Subcutaneous adipose tissue (tissue), 4 donors: ENCODE data around the gene BAIAP2. TPM values are rescaled to one million over a fixed set of nuclear protein-coding genes. Genes with fewer than 3 reads are reported as not detected.

Experiments used
- total RNA-seq, 4 donors: library from RNA; depleted of rRNA; stranded (reverse); fragments of >200 nt; gene quantifications; one replicate each; pipeline ENCODE4 v1.1.0, GENCODE V29; 2016
- TF ChIP-seq, protein P1 (sequence below): fragments of 450-650 bp; IDR thresholded peaks from one replicate; pipeline ENCODE4 v1.5.1; 2016; ENCODE audit warnings: low read depth, mild to moderate bottlenecking, control low read depth, antibody characterized with exemption, moderate library complexity

BAIAP2 gene
- total RNA-seq, 4 donors from 2014 or later = 17.4 to 31.1 (median 23.2) TPM

DNA sequence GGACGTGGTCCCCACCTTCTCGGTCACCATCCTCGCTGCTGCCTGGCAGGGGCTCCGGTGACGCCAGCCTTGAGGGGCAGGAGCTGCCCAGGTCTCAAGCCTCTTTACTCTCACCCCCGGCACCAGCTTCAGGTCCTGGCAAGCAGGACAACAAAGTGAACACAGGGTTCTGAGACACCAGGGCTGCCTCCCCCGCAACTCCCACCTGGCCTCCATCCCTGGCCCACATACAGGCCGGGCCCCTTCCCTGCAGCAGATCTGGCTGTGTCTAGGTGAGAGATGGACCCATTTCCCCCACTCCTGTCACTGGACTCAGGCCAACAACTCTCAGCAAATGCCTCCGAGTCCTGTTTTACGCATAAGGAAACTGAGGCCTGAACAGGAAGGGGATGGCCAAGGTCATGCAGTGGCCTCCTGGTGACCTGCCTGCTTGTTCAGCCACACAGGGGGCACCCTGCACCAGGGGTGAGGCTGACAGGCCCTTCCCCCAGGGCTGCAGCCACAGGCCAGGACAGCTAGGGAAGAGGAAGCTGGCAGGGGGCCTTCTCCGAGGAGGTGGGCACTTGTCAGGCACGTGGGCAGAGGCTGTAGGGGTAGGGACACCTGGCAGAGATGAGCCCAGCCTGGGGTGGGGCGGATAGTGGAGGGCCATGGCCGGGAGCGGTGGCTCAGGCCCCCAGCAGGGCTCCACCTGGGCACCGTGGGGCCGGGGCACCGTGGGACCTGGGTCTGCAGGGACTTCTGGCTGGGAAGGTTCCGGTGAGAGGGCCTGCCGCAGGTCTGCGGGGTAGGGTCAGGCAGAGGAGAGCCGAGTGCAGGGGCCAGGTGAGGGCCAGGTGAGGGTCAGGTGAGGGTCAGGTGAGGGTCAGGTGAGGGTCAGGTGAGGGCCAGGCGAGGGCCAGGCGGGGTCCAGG, 83.6 kb downstream of the BAIAP2 start:
- TF ChIP-seq, protein P1, sequence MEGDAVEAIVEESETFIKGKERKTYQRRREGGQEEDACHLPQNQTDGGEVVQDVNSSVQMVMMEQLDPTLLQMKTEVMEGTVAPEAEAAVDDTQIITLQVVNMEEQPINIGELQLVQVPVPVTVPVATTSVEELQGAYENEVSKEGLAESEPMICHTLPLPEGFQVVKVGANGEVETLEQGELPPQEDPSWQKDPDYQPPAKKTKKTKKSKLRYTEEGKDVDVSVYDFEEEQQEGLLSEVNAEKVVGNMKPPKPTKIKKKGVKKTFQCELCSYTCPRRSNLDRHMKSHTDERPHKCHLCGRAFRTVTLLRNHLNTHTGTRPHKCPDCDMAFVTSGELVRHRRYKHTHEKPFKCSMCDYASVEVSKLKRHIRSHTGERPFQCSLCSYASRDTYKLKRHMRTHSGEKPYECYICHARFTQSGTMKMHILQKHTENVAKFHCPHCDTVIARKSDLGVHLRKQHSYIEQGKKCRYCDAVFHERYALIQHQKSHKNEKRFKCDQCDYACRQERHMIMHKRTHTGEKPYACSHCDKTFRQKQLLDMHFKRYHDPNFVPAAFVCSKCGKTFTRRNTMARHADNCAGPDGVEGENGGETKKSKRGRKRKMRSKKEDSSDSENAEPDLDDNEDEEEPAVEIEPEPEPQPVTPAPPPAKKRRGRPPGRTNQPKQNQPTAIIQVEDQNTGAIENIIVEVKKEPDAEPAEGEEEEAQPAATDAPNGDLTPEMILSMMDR = no peak

- TF ChIP-seq, protein P1 = no peak
Observed at GRCh38 chr17:81119223-81120148, 84.5 kb downstream of the BAIAP2 start.

DNA sequence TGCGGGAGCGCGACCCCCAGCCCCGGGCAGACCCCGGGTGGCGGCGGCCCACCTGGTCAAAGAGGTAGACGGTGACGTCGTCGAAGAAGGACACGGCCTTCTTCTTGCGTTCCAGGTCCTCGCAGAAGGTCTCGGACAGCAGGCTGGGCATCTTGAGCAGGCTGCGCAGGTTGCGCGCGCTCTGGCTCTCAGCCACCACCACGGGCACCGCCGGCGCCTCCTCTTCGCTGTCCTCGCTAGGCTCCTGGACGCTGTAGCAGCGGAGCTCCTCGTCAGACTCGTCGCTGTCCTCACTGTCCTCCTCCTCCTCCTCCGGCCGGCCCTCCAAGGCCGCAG, 85.2 kb downstream of the BAIAP2 start:
- TF ChIP-seq, protein P1 = no peak

DNA sequence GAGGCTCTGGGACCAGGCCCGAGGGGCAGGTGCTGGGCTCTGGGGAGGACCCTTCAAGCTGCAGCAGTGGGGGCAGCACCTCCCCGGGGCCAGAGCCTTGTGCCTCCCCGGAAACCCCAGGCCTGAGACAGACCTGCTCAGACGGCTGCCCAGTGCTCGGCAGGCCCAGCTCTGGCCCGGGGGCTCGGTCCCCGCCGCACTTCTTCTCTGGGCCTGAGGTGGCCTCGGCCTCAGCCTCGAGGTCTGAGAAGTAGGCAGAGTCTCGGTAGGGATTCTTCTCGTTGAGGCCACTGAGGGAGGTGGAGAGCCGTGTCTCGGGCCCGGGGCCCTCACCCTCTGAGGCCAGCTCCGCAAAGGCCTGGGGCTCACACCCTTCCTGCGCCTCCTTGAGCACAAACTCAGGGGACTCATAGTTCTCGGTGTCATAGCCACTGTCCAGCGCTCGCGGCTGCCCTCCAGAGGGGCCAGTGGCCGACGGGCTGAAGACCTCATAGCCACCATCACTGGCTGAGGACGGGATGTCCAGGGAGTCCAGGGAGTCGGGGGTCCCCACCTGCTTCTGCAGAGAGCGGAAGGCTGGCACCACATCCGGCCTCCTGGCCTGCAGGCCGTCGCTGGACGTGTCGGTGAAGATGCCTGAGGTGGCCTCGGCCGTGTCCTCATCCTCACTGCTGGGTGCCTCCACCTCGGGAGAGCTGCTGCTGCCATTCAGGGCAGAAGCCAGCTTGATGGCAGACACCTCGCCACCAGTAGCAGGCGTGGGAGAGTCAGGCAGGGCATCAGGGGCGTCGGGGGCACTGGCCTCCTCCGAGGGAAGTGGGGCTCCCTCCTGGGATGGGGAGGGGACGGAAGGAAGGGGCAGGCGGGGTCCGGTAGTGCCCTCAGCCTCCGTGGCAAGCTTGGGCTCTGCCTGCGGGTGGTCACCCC, 86.0 kb downstream of the BAIAP2 start:
- TF ChIP-seq, protein P1 = no peak

DNA sequence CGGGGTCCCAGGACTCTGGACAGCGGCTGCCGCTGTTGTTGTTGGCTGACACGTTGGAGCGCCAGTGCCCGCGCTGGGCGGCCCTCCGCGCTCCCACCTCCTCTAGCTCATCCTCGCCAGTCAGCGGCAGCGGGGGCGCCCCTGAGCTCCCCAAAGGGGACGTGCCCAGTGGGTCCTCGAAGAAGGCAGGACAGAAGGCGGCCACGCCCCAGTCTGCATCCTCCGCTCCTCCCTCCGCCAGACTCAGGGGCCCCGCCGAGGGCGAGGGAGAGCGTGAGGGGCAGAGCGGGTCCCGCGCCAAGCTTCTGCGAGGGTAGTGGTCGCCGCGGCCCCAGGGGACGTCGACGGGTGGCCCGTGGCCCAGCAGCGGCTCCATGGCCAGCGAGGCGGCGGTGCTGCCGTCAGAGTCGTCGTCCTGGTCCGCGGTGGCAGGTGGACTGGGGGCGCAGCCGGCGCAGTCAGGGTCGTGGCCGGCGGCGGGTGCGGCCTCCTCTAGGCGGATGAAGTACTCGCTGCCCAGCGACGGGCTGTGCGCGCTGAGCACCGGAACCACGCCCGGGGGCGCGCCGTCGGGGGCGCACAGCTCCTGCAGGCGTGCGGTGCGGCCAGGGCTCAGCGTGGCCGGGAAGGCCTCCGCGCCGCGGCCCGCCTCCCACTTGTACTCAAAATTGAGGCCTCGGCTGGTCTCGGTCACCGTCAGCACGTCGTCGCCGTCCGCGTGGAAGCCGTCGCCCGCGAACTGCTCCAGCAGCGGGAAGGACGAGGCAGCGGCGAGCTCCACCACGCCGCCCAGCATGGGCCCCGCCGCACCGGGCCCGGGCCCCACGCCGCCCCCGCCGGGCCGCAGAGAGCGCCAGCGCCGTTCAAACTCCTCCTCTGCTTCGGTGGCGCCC, 87.1 kb downstream of the BAIAP2 start:
- TF ChIP-seq, protein P1 = no peak
